GM18858 (cell line): ENCODE results near the gene H1-8.
"Not testable (repeated sequence)": the region's sequence is repeated elsewhere in the genome, so short reads cannot be mapped to it uniquely, and the experiment has no call there.

ENCODE experiments used
- ATAC-seq: cut with Tn5 transposase; IDR thresholded peaks from one replicate; pipeline ENCODE4 v1.9.1; 2021; ENCODE audit not compliant: unreplicated experiment

H1-8 gene

DNA sequence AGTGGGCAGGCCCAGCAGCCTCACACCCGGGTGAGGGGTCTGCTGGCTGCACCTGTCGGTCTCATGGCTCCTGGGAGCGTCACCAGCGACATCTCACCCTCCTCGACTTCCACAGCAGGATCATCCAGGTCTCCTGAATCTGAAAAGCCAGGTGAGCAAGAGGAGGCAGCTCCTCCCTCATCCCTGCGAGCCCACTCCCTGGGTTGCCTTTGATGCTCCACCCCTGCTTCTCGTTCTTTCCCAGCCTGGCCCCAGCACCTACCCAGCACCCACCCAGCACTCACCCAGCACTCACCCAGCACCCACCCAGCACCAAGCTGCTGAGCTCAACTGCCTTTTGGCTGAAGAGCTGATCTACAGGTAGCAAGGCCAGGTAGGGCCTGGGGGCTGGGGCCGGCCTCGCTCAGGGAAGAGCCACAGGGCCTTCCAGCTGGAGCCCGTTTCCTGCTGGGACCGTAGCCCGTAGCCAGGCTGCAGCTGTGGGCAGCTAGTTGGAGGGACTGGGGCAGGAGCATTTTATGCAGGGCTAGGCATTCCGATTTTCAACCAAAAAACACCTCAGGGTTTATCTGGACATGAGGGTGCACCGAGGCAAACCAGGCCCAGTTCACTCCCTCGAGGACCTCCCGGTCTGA is at the start of gene H1-8:
TSS of gene H1-8 (plus strand) at position 20 of the 635 bp plus-strand sequence. CDS start at position 64, 44 bp downstream.
- no peak for ATAC-seq

GRCh38 chr3:129493206-129493605 is 49.8 kb upstream of the H1-8 start:
- no peak for ATAC-seq

DNA sequence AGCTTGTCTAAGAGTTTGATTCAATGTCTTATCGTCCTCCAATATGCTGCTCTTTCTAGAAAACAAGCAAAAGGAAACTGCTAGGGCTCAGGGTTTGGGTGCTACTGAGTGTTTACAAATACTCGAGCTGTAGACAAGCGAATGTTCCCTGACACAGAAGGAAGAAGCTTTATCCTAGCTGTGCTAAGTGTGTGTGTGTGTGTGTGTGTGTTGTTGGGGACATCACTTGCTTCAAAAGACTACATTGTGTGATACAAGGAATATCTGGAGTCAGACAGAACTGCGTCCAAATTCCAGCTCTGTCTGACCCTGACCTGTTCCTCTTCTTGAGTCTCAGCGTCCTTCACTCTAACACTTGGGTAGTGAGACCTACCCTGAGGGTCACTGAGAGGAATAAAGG is 48.5 kb upstream of the H1-8 start:
- not testable (repeated sequence) for ATAC-seq

DNA sequence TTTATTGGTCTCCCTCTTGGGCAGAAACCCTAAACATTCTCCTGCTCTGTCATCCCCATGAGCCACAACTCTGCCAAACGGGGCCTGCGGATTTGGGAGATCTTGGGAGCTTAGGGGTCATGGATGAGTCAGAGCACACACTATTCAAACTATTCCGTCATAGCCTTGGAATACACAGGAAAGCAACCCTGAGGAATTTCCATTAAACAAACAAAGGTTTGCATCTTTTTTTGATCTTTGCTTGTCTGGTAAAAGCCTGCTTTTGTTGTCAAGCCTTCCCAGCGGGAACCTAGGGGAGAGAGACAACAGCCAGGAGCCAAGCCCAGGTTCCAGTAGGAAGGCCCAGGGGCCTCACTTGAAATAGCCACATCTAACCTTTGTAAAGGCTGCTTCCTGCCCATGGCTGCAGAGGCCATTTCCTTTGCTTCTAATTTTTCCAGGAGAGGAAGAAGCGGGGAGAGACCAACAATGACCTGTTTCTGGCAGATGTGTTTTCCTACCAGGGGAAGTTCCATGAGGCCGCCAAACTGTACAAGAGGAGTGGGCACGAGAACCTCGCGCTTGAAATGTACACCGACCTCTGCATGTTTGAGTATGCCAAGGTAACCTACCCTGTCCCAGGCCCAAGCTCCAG is 47.9 kb upstream of the H1-8 start:
- ATAC-seq = not testable (repeated sequence)

GRCh38 chr3:129497876-129498275 is 45.1 kb upstream of the H1-8 start:
- not testable (repeated sequence) for ATAC-seq

DNA sequence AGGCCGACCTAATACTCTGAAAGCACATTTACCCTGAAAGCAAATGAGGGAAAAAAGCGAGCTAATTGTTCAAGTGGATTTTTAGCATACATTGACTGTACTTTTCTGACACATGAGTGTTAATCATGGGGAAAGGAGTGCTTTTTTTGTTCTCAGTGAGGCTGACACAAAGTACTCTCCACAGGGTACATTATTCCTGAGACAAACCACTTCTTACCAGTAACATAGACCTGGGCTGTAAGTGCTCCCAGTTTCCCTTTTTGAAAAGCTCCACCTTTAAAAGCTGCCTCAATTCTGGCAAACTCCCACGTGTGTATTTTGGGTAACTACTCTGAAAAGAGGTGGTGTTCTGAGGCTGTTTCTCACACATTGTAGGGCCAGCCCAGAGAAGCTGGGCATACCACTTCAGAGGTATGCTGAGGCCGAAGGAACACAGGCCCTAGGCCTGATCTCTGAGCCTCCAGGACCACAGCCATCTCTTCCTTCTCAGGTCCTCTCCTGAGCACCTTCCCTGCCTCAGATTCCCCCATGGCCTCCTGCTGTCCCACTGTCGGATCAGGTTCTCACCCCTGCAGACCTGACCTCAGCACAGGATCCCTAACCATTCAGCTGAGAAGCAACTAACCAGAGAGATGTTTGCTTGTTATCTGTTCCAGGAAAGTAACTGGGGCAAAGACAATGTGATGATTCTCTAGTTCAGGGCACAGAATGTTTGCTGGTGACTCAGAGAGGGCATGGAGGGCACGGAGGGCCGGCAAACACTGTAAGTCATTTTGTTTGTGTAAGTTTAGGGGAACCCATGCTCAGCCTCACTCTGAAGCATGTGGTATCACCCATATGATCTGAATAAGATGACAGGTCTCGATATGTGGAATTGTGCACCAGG is 44.1 kb upstream of the H1-8 start:
- not testable (repeated sequence) for ATAC-seq

DNA sequence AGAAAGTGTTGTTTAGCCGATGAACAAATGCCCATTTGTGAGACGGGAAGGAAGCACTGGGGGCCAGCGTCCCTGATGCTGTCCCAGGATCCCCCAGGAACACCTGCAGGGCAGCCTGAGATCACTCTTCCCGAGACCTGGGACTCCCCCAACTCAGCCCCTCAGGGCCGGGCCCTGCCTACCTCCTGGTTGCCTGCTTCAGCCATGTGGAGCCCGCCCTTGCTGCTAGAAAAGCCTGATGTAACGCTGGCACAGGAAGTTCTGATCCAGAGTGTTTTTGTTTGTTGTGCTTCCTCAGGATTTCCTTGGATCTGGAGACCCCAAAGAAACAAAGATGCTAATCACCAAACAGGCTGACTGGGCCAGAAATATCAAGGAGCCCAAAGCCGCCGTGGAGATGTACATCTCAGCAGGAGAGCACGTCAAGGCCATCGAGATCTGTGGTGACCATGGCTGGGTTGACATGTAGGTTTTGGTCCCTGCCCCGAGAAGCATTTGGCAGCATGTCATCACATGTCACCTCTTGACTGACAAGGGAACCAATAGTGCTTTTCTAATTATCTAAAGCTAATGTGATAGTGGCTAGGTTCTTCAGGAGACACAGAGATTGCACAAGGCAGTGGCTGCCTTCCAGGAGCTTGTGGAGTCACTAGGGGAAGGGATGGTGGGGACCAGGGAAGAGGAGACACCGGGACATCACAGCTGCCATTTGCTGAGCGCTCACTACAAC is 43.2 kb upstream of the H1-8 start:
- not testable (repeated sequence) for ATAC-seq

- no peak for ATAC-seq
Observed at GRCh38 chr3:129500334-129500658, 42.7 kb upstream of the H1-8 start.

- ATAC-seq = no peak
Observed at GRCh38 chr3:129501630-129502029, 41.3 kb upstream of the H1-8 start.

DNA sequence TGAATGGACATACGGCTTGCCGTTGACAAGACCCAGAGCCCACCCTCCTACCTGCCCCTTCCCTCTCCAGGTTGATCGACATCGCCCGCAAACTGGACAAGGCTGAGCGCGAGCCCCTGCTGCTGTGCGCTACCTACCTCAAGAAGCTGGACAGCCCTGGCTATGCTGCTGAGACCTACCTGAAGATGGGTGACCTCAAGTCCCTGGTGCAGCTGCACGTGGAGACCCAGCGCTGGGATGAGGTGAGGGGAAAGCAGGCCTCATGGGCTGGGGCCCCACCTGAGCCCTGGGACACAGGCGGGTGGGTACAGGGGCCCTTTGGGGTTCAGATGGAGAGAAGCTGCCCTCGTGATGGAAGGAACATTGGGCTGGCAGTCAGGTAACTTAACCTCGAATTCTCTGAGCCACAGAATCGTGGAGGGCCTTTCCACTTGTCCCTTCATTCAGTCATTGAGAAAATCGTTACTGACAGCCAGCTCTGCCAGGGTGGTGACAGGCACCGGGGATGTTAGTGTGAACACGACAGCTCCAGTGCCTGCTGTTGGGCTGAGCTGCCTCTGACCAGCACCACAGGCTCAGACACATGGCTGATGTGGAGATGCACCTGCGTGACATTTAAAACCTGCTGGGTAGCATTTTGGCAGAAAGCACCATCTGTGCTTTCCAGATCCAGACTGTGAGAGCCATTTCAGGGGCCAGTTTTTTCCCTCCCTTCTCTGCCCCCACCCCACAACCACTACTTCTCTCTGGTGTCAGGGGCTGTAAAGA is 40.1 kb upstream of the H1-8 start:
- ATAC-seq = no peak

GRCh38 chr3:129503471-129504291 is 39.3 kb upstream of the H1-8 start:
- ATAC-seq = no peak

- ATAC-seq = no peak
Observed at GRCh38 chr3:129504471-129505100, 38.4 kb upstream of the H1-8 start.

DNA sequence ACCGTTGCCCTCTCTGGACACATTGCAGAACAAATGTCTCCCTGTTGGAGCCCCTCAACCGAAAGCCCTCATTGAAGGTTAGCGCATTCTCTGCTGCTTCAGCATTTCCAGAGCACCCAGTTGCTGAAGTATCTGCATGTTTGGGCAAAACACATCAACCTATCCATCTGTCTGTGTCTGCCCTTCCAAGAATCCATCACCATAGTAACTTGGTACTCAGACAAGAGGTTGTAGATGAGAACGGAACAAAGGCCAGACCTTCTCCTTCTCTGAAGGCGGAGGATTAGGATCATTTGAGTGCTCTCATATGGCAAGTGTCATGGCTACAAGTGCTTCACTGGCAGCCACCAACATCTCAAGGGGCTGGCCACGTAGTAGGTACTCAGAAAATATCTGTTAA is 37.6 kb upstream of the H1-8 start:
- ATAC-seq = no peak

DNA sequence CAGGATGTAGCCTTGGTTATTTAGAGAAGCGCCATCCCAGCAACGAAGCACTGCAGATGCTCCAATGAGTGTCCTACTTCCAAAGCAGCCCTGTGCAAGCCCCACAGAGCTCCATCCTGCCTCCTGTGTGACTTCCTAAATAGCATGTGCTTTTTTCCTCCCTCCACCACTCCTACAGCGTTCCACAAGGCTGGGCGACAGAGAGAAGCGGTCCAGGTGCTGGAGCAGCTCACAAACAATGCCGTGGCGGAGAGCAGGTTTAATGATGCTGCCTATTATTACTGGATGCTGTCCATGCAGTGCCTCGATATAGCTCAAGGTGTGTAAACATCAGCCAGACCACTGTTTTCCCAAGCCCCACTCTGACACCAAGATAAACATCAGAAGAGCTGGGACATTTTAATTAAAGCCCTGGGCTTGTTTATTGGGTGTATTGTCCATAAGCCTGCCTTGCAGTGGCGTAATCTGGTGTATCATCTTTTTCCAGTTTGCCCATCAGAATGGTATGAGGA is 36.7 kb upstream of the H1-8 start:
- no peak for ATAC-seq

GRCh38 chr3:129507181-129507831 is 35.7 kb upstream of the H1-8 start:
- ATAC-seq = no peak

GRCh38 chr3:129512595-129512994 is 30.4 kb upstream of the H1-8 start:
- ATAC-seq = no peak

GRCh38 chr3:129513705-129514104 is 29.3 kb upstream of the H1-8 start:
- ATAC-seq = no peak

DNA sequence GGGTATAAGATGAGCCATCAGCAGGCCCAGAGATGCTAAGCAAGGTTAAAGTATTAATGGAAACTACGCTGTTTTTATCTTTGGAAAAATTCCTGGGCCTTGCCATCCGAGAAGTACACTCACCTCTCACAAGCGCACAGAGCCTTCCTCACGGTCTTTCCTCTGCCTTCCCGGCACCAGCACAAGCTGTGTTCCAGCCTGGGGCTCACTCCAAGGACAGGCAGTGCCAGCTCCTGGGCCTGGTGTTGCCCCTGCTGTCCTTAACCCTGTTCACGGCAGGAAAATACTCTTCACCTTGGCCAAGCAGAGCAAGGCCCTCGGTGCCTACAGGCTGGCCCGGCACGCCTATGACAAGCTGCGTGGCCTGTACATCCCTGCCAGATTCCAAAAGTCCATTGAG is 28.9 kb upstream of the H1-8 start:
- no peak for ATAC-seq

DNA sequence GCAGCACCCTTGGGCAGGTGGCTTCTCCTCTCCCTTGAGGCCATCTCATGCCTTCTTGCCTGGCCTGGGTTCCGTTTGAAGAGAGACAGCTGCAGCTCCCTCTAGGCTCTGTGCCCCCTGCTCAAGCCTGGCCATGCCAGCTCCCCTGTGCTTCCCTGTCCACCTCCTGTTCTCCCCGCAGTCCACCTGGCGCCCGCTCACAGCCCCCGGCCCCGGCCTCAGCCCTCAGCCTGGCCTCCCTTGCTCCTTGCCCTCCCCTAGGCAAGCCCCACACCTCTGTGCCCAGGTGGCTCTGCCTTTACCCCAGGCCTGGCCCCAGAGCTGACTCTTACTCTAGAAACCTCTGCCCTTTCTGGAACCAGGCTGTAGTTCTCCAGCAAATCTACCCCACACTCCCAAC is 28.4 kb upstream of the H1-8 start:
- ATAC-seq = no peak
